HG03520 (cell line): ENCODE measurements around the gene RTEL1.
"Not testable (repeated sequence)": the region's sequence is repeated elsewhere in the genome, so short reads cannot be mapped to it uniquely, and the experiment has no call there.

Source experiments
- ATAC-seq: cut with Tn5 transposase; IDR thresholded peaks from one replicate; pipeline ENCODE4 v1.9.1; 2021; ENCODE audit warnings: mild to moderate bottlenecking, moderate library complexity; ENCODE audit not compliant: unreplicated experiment

Gene RTEL1

GRCh38 chr20:63657937-63658748 is at the start of gene RTEL1:
Gene RTEL1, plus strand, starts transcription at chr20:63658312. Its CDS starts 1,091 bp downstream, at chr20:63659403.
- ATAC-seq: peak; percentile 79

GRCh38 chr20:63610581-63611435 is 47.3 kb upstream of the RTEL1 start:
- no peak for ATAC-seq

GRCh38 chr20:63611646-63612045 is 46.5 kb upstream of the RTEL1 start:
- ATAC-seq: no peak

GRCh38 chr20:63612276-63612931 is 45.7 kb upstream of the RTEL1 start:
- ATAC-seq: no peak

- ATAC-seq: not testable (repeated sequence)
These were observed 44.1 kb upstream of the RTEL1 start for GRCh38 chr20:63613863-63614594.

GRCh38 chr20:63617092-63617875 is 40.8 kb upstream of the RTEL1 start:
- no peak for ATAC-seq

GRCh38 chr20:63617876-63618265 is 40.2 kb upstream of the RTEL1 start:
- no peak for ATAC-seq

- ATAC-seq: no peak
These were observed 39.7 kb upstream of the RTEL1 start for GRCh38 chr20:63618291-63618980.

GRCh38 chr20:63619086-63619485 is 39.0 kb upstream of the RTEL1 start:
- ATAC-seq: no peak

GRCh38 chr20:63619505-63619904 is 38.6 kb upstream of the RTEL1 start:
- no peak for ATAC-seq

- ATAC-seq: no peak
These were observed 37.1 kb upstream of the RTEL1 start for GRCh38 chr20:63620991-63621390.

GRCh38 chr20:63622096-63622495 is 36.0 kb upstream of the RTEL1 start:
- ATAC-seq: no peak

- no peak for ATAC-seq
These were observed 35.4 kb upstream of the RTEL1 start for GRCh38 chr20:63622732-63623131.

- no peak for ATAC-seq
These were observed 33.6 kb upstream of the RTEL1 start for GRCh38 chr20:63624486-63624885.

- no peak for ATAC-seq
These were observed 32.2 kb upstream of the RTEL1 start for GRCh38 chr20:63625771-63626423.

GRCh38 chr20:63626424-63627128 is 31.5 kb upstream of the RTEL1 start, which contains the start of gene GMEB2:
Gene GMEB2, minus strand, starts transcription at chr20:63627101. Its CDS starts 7,704 bp downstream, at chr20:63619397.
- peak; percentile 30 for ATAC-seq

GRCh38 chr20:63627129-63627750 is 30.9 kb upstream of the RTEL1 start:
- ATAC-seq: peak; percentile 68
